ENCODE measurements around the gene PCNP. TPM values are rescaled to one million over a fixed set of nuclear protein-coding genes. Genes with fewer than 3 reads are reported as not detected.

The PCNP gene
- total RNA-seq, 6 experiments from 2014 or later = 161 to 205 (median 180) TPM

DNA sequence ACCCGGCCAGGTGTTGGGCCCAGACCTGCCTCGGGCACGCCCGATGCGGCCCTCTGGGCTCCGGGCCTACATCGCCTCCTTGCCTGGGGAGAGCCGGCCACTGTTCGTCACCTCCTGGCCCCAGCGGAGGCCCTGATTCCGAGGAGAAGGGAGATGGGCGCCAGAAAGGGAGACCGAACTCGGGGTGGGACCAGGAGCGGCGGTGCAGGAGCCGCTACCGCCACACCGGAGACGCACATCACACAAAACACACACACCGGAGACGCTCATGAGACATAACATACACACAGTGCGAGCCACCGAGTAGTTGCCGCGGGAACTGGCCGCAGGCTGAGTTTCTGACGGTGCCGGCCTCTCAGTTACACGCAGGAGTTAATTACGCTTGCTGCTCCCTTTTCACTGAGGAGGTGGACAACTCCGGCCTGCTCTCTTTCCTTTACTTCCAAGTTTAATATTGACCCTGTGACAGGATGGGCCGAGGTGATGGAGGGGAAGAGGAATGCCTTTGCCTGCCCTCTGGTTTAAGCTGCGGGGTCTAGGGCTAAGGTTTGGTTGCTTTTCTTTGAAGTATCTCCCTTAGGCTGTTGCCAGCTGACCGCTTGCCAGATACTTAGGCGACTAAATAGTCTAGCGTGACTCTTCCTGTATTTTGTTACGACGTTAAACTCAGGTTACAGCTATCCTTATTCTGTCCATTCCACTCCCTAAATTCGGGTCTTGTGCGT, 570 bp downstream of the PCNP start:
- Mint-ChIP-seq H3K27ac (peak overlapping the region; percentile 98), H3K9me3 (no peaks in the 10 kb centered on the region), H3K4me1 (ENCODE audit: low read depth) (peaks cover 47% of the 10 kb centered on the region), H3K27me3 (ENCODE audit: insufficient read depth) (peaks cover 4% of the 10 kb centered on the region), H3K36me3 (ENCODE audit: low read depth) (peaks cover 15% of the 10 kb centered on the region), H3K4me3 (peak overlapping the region; percentile 99)
- TF ChIP-seq, protein P1, sequence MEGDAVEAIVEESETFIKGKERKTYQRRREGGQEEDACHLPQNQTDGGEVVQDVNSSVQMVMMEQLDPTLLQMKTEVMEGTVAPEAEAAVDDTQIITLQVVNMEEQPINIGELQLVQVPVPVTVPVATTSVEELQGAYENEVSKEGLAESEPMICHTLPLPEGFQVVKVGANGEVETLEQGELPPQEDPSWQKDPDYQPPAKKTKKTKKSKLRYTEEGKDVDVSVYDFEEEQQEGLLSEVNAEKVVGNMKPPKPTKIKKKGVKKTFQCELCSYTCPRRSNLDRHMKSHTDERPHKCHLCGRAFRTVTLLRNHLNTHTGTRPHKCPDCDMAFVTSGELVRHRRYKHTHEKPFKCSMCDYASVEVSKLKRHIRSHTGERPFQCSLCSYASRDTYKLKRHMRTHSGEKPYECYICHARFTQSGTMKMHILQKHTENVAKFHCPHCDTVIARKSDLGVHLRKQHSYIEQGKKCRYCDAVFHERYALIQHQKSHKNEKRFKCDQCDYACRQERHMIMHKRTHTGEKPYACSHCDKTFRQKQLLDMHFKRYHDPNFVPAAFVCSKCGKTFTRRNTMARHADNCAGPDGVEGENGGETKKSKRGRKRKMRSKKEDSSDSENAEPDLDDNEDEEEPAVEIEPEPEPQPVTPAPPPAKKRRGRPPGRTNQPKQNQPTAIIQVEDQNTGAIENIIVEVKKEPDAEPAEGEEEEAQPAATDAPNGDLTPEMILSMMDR (IDR thresholded peaks at IDR 0.05) = no peak
- peak; percentile 48 for DNase-seq

DNA sequence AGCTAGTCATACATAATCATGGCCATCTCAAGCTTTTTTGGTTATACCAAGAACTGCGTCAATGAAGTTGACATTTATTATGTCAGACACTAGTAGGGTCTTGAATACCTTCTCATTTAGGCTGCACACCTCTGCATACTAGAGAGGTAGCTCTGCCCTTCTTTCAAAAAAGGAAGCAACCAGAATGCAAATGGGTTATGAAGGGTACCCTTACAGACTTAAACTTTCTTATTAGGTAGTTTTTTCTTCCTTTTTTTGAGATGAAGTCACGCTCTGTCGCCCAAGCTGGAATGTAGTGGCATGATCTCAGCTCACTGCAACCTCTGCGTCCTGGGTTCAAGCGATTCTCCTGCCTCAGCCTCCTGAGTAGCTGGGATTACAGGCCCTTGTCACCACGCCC, 3.3 kb downstream of the PCNP start:
- TF ChIP-seq, protein P1 (IDR thresholded peaks at IDR 0.05) = no peak
- Mint-ChIP-seq H3K4me3 (no peak overlapping the region), H3K9me3 (no peaks in the 10 kb centered on the region), H3K27me3 (ENCODE audit: insufficient read depth) (peaks cover 4% of the 10 kb centered on the region), H3K36me3 (ENCODE audit: low read depth) (peaks cover 15% of the 10 kb centered on the region), H3K4me1 (ENCODE audit: low read depth) (peaks cover 37% of the 10 kb centered on the region), H3K27ac (no peak overlapping the region)
- no peak for DNase-seq

DNA sequence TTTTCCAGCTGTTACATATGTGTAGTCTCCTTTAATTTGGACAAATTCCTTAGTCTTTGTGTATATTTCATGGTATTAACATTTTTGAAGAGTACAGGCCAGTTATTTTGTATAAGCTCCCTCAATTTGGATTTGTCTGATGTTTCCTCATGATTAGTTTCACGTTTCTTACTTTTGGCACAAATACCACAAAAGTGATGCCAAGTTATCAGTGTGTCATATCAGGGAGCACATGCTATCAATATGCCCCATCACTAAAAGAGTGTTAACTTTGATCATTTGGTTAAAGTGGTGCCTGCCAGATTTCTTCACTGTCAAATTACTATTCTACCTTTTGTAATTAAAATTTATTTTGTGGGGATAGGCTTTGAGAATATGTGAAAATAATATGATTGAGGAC, 14.6 kb downstream of the PCNP start:
- TF ChIP-seq, protein P1 (IDR thresholded peaks at IDR 0.05) = no peak
- Mint-ChIP-seq H3K27me3 (ENCODE audit: insufficient read depth) (no peaks in the 10 kb centered on the region), H3K4me3 (no peak overlapping the region), H3K4me1 (ENCODE audit: low read depth) (peaks cover 7% of the 10 kb centered on the region; the same call in 1 of the 2 replicates), H3K27ac (no peak overlapping the region), H3K36me3 (ENCODE audit: low read depth) (peaks cover 35% of the 10 kb centered on the region), H3K9me3 (no peaks in the 10 kb centered on the region)
- no peak for DNase-seq

DNA sequence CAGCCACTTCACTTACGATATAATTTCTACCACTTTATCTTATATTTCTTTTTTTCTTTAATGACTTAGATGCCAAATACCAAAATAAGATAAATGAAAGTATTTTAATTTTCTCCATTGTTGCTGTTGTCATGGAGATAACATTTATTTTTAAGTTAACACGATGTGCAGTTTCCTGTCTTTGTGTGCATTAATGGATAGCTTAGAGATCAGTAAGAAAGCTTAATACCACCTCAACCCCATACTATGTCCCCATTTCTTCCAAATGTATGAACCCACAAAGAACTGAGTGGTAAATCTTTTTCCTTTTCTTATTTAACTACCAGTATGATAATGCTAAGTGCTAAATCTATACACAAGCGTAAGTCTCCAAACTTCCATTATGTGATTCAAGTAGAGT, 17.1 kb downstream of the PCNP start:
- no peak overlapping the region; the same call in 1 of the 2 replicates for H3K27ac Mint-ChIP-seq
- H3K36me3 Mint-ChIP-seq (ENCODE audit: low read depth) = peaks cover 32% of the 10 kb centered on the region
- H3K9me3 Mint-ChIP-seq = no peaks in the 10 kb centered on the region
- peaks cover 7% of the 10 kb centered on the region; the same call in 1 of the 2 replicates for H3K4me1 Mint-ChIP-seq (ENCODE audit: low read depth)
- H3K4me3 Mint-ChIP-seq = no peak overlapping the region
- H3K27me3 Mint-ChIP-seq (ENCODE audit: insufficient read depth) = no peaks in the 10 kb centered on the region
- no peak for DNase-seq
- TF ChIP-seq, protein P1 (IDR thresholded peaks at IDR 0.05) = no peak

DNA sequence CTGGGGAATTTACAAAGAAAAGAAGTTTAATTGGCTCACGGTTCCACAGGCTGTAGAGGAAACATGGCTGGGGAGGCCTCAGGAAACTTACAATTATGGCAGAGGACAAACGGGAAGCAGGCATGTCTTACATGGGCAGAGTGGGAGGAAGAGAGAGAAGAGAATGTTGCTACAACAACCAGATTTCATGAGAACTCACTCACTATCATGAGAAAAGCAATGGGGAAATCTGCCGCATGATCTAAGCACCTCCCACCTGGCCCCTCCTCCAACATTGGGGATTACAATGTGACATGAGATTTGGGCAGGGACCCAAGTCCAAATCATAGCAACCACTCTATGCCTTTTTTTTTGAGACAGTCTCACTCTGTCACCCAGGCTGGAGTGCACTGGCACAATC, 28.8 kb downstream of the PCNP start:
- Mint-ChIP-seq H3K4me3 (no peak overlapping the region), H3K4me1 (ENCODE audit: low read depth) (no peaks in the 10 kb centered on the region), H3K27ac (no peak overlapping the region), H3K9me3 (no peaks in the 10 kb centered on the region), H3K27me3 (ENCODE audit: insufficient read depth) (no peaks in the 10 kb centered on the region), H3K36me3 (ENCODE audit: low read depth) (peaks cover 9% of the 10 kb centered on the region)
- TF ChIP-seq, protein P1 (IDR thresholded peaks at IDR 0.05) = no peak
- DNase-seq = no peak
